NCI-H460 (cell line): ENCODE data around the gene DEGS2. TPM values are rescaled to one million over a fixed set of nuclear protein-coding genes. Genes with fewer than 3 reads are reported as not detected.

Source experiments
- DNase-seq: peaks from one replicate; pipeline ENCODE4 v3.0.0-alpha.2; 2016; ENCODE audit warnings: low read depth; ENCODE audit errors: extremely low read depth
- total RNA-seq: library from RNA; depleted of rRNA; stranded (reverse); fragments of >200 nt; shearing (Covaris generic); gene quantifications from 2 replicates; pipeline ENCODE4 v1.2.3, GENCODE V29; 2014

The DEGS2 gene
- total RNA-seq, 1 experiment from 2014 or later, result 0.54 TPM

DNA sequence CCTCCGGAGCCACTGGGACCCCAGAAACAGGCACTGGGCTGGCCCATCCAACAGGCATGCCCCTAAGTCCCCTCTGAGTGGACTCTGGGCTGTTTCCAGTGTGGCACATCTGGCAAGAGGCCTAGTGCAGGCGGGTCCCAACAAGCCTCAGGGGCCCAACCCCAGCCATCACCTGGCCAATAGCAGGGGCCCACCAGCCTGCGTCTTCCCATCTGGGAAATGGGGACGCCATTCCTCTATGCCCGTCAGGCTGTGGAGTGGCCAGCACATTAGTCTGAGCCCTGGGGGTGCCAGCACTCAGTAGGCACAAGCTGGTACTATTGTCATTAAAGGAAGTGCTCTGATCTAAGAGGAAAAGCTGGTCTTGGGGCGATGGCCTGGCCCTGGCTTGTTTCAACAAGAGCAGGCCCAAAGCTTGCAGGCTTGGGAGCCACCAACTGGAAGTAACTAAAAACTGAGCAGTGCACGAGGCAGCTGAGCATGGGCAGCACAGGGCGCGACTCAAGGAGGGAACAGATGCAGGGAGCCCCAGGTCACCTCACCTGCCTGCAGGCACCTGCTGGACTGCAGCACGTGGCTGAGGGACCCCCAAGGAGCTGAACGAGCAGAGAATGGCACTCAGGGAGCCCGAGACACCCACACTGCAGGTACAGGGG, 8.4 kb downstream of the DEGS2 start:
- DNase-seq, result no peak

DNA sequence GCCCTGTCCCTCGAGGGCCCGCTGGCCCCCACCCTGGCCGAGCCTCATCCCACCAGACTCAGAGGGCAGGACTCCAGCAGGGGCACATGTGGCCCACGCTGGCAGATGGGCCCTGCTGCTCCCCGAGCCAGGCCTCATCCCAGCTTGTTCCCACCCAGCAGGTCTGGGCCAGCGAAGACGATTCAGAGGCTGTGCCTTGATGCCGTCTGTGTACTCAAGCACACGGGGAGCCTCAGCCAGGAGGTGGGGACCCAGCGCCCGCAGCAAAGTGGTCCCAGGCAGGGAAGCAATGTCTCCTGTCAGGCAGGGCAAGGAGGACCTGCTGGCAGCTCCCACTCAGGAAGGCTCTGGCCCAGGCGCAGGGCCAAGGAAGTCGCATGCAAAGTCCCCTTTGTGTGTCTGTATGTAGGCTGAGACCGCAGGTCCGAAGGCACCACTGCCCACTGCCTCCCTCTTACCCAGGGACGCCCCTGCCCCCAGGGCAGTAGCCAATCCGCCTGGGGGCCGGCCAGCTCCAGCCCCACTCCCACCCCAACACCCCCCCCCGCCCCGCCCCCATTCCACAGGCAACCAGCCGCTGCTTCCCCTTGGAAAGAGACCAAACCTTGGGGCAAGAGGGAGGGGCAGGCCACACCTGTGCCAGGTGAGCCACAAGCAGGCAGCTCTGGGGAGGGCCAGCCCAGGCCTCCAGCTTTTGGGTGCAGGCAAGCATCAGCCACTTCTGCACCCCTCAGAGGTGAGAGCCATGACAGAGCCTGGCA, 9.4 kb downstream of the DEGS2 start:
- no peak for DNase-seq

DNA sequence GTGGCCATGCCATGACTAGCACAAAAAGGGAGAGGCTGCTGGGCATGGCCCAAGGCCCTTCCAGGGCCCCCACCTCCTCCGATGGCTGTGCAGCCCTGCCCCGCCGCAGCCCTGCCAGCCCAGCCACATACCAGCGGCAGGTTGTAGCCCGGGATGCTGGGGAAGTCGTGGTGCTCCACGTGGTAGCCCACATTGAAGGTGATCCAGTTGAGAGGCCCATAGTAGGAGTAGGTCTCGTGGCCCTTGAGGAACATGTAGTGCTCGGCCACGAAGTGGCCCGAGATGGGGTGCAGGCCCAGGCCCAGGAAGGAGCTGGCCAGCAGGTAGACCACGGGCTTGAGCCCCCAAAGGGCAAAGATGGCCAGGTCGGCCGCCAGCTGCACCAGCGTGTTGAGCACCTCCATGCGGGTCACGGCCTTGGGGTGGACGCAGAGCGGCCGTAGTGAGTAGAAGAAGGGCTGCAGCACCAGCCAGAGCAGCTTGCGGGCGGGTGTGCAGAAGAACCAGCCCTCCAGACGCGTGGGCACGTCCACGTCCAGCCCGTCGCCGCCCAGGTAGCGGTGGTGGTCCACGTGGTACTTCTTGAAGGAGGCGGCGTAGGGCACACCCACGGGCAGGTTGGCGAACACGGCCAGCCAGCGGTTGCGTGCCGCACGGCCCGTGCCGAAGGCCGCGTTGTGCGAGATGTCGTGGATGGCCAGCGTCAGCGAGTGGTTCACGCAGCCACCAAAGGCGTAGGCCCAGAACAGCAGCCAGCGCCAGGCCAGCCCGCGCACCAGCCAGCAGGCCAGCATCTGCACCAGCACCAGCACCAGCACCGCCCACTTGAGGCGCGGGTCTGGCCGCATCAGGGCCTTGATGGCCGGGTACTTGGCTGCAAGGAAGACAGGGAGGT, 10.4 kb downstream of the DEGS2 start:
- DNase-seq, result no peak

DNA sequence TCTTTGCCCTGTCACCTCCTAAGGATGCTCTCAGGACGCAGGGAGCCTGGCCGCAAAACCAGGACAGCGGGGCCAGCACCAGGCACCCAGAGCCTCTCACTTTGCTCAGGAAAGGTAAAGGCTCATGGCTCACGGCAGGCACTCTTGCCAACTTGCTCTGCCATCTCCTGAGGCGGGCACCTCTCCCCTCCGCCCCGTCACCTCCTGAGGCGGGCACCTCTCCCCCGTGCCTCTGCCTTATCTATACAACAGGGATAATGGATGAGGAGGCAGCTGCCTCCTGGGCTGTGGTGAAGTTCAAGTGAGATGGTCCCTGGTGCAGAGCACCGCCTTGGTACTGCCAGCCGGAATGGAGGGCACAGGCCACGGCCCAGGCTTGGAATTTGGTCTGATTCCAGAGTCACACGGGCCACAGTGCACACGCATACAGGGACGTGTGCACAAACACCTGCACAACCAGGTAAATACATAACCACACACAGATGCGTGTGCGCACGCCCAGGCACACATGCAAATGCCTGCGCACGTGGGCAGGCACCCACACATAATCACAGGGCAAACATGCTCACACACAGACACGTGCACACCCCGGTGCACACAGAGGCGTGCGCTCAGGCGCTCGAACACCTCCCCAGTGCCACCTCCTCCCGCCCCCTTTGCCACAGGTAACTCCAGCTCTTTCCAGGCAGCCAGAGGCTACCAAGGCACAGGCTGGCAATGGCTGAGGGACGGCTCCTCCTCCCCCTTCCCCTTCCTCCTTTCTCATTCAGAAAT, 11.6 kb downstream of the DEGS2 start:
- DNase-seq, result no peak

DNA sequence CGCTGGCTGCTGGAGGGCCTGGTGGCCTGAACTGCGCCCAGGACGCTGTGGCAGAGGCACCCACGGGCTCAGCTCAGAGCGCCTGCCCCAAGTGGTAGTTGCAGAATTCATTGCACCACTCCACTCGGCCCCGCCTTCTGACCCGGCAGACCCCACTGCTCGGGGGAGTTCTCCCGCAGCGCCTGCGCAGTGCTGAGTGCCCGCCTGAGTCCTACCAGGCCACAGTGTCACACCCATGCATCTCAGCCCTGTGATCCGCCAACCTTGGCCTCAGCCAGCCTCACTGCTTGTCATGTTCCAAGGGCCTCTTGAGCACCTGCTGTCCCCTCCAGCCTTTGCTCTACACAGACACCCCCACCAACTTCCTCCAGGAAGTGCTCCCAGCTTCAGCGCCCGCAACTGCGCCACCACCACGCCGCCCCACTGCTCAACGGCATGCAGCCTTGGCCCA, 12.2 kb downstream of the DEGS2 start:
- DNase-seq, result no peak

DNA sequence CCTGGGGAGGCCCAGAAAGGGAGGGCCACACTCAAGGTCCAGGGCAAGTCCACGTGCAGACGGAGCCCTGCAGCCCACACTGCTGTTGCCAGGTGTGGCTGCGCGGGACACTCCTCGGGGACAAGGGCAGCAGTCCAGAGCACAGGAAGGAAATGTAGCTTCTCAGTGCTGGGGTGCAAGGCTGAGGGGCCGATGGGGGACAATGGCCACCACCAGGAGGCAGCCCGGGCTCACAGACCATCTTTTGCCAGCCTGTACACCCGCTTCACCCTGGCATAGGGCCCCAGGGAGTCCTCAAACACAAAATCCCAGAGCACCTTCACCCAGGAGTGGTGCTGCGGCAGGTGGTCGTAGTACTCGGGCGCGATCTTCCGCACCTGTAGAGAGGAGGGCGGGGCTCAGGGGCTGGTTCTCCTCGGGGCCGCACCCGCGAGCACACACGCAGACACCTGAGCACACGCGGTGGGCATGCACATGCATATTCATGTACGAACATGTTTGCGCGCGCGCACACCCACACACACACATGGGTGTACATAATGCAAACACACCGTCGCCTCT, 12.8 kb downstream of the DEGS2 start:
- no peak for DNase-seq

DNA sequence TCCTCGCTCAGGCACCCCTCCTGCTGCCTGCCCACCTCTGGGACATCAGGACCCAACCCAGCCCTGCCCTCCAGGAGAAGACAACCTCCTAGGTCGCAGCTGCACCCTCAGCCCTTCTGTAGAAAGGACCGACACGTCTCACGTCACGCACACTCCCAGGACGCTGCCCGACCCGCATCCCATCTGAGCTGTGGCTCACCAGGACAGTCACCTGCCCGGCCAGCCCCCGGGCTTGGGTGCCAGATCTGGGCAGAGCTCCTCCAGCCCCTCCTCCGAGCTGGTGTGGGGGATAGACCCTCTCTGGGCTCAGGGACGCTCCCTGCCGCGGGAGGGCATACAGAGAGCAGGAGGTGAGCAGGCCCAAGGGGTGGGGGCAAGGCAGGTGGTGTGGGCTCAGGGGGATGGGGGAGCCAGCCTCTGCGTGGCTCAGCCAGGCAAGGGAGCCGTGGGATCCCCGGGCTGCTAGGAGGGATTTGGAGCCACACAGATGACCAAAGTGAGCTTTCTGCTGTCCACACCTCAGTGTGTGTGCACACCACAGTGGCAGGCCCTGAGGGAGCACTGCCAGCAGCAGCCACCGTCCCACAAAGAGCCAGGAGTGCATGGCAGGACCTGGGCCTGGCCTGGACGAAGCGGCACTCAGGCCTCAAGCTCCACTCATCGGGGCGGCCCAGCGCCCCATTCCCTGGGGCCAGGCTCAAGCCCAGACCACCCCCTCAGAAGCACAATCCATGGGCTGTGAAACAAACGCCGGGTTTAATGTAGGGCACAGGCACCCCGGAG, 13.6 kb downstream of the DEGS2 start:
- no peak for DNase-seq

DNA sequence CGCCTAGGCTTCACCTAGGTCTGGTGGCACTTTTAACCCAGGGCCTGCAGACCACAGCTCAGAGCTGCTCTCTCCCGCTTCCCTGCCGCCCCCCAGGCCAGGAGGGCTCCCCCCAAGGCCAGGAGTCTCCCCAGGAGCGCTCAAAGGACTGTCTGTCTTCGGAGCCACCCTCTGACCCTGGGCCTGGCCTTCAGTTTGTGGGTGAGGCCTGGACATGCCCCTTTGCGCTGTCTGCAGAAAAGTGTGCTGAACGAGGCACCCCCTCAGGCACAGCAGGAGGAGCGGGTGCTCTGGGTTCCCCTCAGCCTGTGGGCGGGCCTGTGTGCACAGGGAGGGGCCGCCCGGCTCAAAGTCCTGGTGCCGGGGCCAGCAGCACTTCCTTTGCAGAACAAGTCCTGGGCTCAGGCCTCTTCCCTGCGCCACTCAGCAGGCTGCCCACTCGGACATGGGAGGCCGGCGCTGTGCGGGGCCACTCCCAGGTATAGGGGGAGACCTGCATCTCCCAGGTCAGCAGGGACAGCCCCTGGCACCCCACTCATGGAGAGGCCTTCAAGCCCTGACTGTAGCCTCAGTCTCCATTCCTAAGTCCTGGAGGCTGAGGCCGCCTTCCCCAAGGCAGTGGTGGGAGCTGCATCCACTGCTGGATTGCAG, 14.3 kb downstream of the DEGS2 start:
- DNase-seq, result no peak

DNA sequence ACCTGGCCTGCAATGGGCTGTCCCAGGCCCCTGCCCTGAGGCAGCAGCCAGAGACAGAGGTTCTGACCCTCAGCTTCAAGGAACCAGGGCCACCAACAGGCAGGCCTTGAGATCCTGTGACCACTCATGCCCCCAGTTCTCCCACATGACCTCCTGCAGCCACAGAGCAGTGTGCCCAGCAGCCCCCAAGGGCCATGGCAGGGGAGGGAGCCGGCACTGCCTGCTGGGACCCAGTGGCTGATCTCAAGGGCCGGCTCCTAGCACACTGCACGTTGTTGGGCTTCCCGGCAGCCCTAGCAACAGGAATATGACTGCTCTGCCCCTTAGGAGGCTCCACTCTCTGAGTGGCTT, 14.8 kb downstream of the DEGS2 start:
- no peak for DNase-seq

DNA sequence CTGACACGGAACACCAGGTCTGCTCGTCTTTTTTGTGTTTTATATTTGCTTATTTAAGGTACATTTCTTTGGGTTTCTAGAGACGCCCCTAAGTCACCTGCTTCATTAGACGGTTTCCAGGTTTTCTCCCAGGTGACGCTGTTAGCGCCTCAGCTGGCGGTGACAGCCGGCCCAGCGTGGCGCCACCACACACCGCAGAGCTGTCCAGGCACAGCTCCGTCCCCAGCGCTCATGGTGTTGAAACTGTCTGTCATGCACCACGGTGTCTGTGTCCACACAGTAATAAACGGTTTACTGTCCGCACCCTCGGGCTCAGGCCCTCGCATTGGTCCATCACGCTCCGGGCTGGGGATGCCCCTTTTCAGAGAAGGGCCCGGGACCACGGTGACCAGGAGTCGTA, 15.5 kb downstream of the DEGS2 start:
- DNase-seq, result no peak

DNA sequence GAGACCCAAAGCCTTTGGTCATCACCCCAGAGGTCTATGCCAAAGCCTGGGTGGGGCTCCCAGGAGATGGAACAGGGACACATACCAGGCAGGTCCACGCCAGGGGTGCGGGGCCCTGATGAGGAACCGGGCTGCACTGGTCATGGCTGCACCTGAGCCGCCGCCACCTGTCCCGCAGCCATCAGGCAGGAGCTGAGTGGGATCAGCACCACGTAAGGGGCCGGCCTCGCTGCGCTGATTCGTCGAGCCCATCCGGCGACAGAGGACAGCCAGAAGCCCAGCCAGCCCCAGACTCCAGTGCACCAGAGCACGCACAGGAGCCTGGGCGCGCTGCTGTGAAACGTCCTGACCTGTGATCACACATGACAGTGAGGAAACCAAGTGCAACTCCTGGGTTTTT, 15.9 kb downstream of the DEGS2 start:
- no peak for DNase-seq

DNA sequence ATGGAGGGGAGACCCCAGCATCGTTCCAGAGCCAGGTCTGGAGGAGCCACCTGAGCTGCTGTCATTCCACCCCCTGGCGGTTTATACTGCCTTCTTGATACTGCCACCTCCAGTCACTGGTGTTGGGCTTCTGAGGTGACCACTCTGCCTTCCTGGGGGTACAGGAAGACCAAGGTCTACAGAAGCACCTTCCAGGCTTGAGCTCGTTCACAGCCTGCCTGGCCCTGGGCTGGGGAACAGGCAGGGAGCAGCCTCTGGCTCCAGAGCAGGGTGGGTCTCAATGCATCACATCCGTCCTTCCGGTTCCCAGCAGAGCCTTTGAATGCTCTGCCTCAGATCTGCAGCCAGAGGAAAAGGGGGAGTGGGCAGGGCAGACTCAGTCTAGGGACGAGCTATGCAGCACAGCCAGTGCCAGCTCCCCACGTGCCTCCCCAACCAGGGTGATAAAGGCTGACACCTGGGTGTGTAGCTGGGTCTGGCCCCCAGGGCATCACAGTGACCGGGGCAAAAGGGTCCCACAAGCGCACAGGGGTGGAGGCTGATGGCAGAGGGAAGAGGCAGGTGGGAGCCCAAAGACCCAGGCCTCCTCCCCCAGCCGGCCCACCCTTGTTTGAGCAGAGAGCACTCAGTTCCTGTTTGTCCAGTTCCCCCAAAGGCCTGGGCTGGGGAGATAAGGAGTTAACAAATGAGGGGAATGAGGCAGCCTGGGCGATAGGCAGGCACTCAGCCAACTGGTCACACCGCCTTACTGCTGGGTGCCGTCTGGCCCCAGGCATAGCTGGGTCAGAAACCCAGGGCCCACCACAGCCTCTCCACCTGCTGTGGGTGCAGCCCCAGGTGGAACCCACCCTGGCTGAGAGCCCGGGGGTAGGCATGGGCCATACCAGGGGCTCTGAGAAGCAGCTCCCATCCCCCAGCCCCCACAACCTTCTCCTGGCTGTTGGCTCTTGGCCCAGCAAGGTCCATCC, 17.1 kb downstream of the DEGS2 start:
- DNase-seq, result no peak

DNA sequence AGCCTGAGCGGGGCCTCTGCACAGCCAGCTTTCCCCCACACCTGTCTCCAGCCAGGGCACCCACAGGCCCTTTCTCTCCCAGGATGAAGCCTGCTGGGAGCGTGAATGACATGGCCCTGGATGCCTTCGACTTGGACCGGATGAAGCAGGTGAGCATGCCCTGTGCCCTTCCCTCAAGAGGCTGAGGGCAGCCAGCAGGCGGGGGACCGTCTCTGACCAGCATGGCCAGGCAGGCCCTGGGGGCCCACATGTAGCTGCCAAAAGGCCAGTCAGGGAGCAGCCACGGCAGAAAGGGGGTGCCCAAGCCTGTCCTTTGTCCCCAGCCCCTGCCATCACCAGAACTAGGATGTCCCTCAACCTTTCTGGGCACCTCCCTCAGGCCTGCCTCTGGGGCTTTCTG, 18.3 kb downstream of the DEGS2 start:
- no peak for DNase-seq

DNA sequence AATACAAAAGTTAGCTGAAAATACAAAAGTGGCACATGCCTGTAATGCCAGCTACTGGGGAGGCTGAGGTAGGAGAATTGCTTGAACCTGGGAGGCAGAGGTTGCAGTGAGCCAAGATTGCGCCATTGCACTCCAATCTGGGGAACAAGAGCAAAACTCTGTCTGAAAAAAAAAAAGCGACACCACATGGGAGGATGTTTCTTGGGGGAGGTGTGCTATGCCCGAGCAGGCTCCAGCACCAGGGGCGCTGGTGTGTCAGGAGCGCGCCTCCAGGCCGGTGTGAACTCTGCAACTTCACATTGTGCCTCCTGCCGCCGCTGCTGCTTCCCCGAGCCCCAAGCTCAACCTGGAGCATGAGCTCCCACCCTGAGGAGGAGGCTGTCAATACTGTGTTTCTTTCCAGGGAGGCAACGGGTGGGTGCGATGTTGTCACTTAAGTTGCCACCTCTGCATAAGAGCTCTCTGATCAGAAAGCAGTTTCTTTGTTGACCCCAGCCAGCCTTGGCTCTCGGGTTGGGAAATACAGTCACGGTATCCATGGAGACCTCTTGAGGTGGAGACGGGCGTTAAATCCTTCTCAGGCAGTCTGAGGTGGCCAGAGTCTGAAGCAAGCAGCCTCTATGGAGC, 18.9 kb downstream of the DEGS2 start:
- peak; percentile 20 for DNase-seq

DNA sequence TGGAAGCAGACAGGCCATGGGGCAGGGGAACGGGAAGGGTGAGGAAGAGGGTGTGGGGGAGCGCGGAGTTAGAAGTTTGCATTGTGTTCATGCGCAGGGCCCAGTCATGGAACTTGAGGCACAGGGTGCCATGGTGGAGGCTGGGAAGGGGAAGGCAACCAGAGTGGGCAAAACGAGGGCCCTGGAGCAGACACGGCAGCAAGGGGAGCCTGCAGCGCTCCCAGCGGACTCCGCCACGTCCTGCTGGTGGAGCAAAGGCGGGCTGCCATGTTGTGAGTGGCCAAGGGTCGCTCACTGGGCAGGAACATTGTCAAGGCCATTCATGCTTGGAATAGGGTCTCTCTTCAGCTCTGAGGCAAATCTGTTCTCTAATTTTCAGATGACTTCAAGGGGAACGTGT, 20.5 kb downstream of the DEGS2 start:
- DNase-seq, result no peak

DNA sequence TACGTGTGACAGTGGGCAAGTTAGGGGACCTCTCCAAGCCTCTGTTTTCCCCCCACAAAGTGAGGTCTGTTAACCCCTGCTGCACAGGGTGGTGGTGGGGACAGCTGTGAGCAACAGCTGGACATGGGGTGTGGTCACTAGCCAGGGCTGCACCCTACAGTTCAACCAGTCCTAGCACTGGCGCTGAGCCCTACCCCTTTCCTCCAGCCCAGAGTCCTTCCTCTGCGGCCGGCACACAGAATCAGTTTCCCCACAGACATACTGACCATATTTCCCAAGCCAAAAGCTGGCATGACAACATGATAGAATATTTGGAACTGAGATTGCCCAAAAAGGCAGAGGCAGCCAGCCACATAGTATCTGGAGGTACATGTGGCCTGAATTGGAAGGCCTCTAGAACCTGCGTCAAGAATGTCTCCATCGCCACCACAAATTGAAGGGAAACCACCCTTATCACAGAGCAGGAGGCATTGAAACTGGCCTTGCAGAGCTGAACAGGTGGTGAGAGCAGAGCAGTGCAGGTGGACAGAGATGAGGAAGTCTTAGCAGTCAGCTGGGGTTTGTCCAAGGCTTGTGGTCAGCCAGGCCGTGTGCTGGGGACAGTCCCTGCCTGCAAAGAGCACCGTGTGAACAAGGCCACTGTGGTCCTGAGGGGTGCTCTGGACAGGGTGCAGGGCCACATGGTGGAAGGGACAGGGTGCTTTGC, 21.2 kb downstream of the DEGS2 start:
- no peak for DNase-seq

DNA sequence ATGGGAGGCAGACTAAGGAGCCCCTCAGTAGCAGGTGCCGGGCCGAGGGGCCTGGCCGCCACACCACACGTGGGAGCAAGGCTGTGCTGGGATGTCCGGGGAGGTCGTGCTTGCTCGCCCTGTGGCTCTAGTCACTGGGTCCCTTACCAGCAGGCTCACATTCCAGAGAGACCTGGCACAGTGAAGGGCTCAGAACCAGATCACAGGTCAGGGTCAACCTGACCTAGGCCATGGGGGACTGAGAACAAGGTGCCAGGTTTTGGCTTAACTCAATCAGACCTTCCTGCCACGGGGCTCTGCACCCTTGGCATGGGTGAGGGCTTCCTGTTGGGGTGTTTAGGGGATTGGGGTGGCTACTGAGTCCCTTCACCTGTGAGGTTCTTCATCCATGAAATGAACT, 22.3 kb downstream of the DEGS2 start:
- DNase-seq, result no peak
